Esophagus squamous epithelium (tissue), 5 donors: ENCODE data around the gene SLC22A1. TPM values are rescaled to one million over a fixed set of nuclear protein-coding genes. Genes with fewer than 3 reads are reported as not detected.
"Not testable (repeated sequence)": the region's sequence is repeated elsewhere in the genome, so short reads cannot be mapped to it uniquely, and the experiment has no call there.

ENCODE experiments used
- DNase-seq: peaks from one replicate; lab custom pipeline; 2025; lab: John Stamatoyannopoulos, UW
- H3K27ac ChIP-seq, 4 donors: fragments of 200-600 bp; sonication (generic); one replicate each; pipeline ENCODE4 v1.5.1; 2016 to 2019; ENCODE audit warnings: mild to moderate bottlenecking in 1 of 4
- H3K27me3 ChIP-seq, 4 donors: fragments of 200-600 bp; sonication (generic); 1 replicate in 3 of 4; 2 replicates in 1 of 4; pipeline versions ENCODE4 v1.5.1 to v1.6.0; 2017 to 2021; ENCODE audit warnings: antibody characterized with exemption in 1 of 4
- H3K36me3 ChIP-seq, 3 donors: fragments of 200-600 bp; sonication (generic); one replicate each; pipeline ENCODE4 v1.5.1; 2016 to 2019
- H3K4me1 ChIP-seq, 3 donors: fragments of 200-600 bp; sonication (generic); one replicate each; pipeline ENCODE4 v1.5.1; 2017 to 2019
- H3K4me3 ChIP-seq, 4 donors: fragments of 200-600 bp; sonication (generic); 1 replicate in 3 of 4; 2 replicates in 1 of 4; pipeline ENCODE4 v1.5.1; 2016 to 2019; ENCODE audit warnings: mild to moderate bottlenecking in 2 of 4, moderate library complexity in 1 of 4
- H3K9me3 ChIP-seq, 3 donors: fragments of 200-600 bp; sonication (generic); one replicate each; pipeline ENCODE4 v1.5.1; 2016 to 2019
- POLR2A ChIP-seq, 4 donors: fragments of 450-650 bp; IDR thresholded peaks; one replicate each; pipeline ENCODE4 v1.6.1; 2017; ENCODE audit warnings: antibody characterized with exemption in 4 of 4, mild to moderate bottlenecking in 4 of 4, moderate library complexity in 3 of 4
- WGBS, 2 donors: methylation state at CpG; one replicate each; pipeline ENCODE4 v1.1.5; 2018; 5-methylcytosine and 5-hydroxymethylcytosine counted together
- intact Hi-C: fragments of 100-400 bp; cut with DNase I; formaldehyde crosslinking; loops from one replicate; pipeline ENCODE4 v1.15.0; 2022
- total RNA-seq, 4 donors: library from RNA; depleted of rRNA; stranded (reverse); fragments of >200 nt; gene quantifications; one replicate each; pipeline ENCODE4 v1.1.0, GENCODE V29; 2016
- TF ChIP-seq, protein P1 (sequence below), 6 experiments: fragments of 450-650 bp in 4 of 6; fragments of 200-600 bp in 2 of 6; sonication (generic) in 2 of 6; IDR thresholded peaks; one replicate each; pipeline ENCODE4 v1.5.1; 2016 to 2019; ENCODE audit warnings: antibody characterized with exemption in 6 of 6, mild to moderate bottlenecking in 4 of 6, moderate library complexity in 4 of 6
- donor health status: DM: yes; HTN: yes; CAD: no.

The SLC22A1 gene
- total RNA-seq, 4 donors from 2014 or later: 0.35 to 0.53 (median 0.38) TPM; not detected in 1

GRCh38 chr6:160132297-160132637 is 10.7 kb downstream of the SLC22A1 start:
- WGBS, 2 donors: 67 to 88% methylated on average over 1 to 2 of the region's 4 CpGs
- no peaks in the 10 kb centered on the region for H3K9me3 ChIP-seq
- no peak for TF ChIP-seq POLR2A (IDR thresholded peaks at IDR 0.05)
- TF ChIP-seq, protein P1, sequence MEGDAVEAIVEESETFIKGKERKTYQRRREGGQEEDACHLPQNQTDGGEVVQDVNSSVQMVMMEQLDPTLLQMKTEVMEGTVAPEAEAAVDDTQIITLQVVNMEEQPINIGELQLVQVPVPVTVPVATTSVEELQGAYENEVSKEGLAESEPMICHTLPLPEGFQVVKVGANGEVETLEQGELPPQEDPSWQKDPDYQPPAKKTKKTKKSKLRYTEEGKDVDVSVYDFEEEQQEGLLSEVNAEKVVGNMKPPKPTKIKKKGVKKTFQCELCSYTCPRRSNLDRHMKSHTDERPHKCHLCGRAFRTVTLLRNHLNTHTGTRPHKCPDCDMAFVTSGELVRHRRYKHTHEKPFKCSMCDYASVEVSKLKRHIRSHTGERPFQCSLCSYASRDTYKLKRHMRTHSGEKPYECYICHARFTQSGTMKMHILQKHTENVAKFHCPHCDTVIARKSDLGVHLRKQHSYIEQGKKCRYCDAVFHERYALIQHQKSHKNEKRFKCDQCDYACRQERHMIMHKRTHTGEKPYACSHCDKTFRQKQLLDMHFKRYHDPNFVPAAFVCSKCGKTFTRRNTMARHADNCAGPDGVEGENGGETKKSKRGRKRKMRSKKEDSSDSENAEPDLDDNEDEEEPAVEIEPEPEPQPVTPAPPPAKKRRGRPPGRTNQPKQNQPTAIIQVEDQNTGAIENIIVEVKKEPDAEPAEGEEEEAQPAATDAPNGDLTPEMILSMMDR (IDR thresholded peaks at IDR 0.05): no peak
- no peaks in the 10 kb centered on the region for H3K4me1 ChIP-seq
- no peaks in the 10 kb centered on the region for H3K36me3 ChIP-seq
- intact Hi-C loops: no loop called here
- no peak for DNase-seq
- H3K4me3 ChIP-seq: no peak overlapping the region
- H3K27me3 ChIP-seq: no peaks in the 10 kb centered on the region
- H3K27ac ChIP-seq: no peak overlapping the region

GRCh38 chr6:160132776-160133338 is 11.2 kb downstream of the SLC22A1 start:
- H3K9me3 ChIP-seq: no peaks in the 10 kb centered on the region
- 73 to 74% methylated on average over 11 to 12 of the region's 12 CpGs for WGBS, 2 donors
- H3K4me3 ChIP-seq: no peak overlapping the region
- H3K27me3 ChIP-seq: no peaks in the 10 kb centered on the region
- H3K27ac ChIP-seq: no peak overlapping the region
- H3K4me1 ChIP-seq: no peaks in the 10 kb centered on the region
- TF ChIP-seq, protein P1 (IDR thresholded peaks at IDR 0.05): no peak
- no peak for TF ChIP-seq POLR2A (IDR thresholded peaks at IDR 0.05)
- H3K36me3 ChIP-seq: no peaks in the 10 kb centered on the region
- DNase-seq: no peak
- intact Hi-C loops: no loop called here

GRCh38 chr6:160133441-160134336 is 12.1 kb downstream of the SLC22A1 start:
- H3K27ac ChIP-seq: no peak overlapping the region
- no peak overlapping the region for H3K4me3 ChIP-seq
- no peaks in the 10 kb centered on the region for H3K36me3 ChIP-seq
- no peaks in the 10 kb centered on the region for H3K27me3 ChIP-seq
- intact Hi-C loops: no loop called here
- TF ChIP-seq POLR2A (IDR thresholded peaks at IDR 0.05): no peak
- TF ChIP-seq, protein P1 (IDR thresholded peaks at IDR 0.05): no peak
- 87 to 91% methylated on average over 23 to 37 of the region's 47 CpGs for WGBS, 2 donors
- peaks cover 0 to 5% (median 4%) of the 10 kb centered on the region in 3 donors for H3K4me1 ChIP-seq
- DNase-seq: no peak
- no peaks in the 10 kb centered on the region for H3K9me3 ChIP-seq

DNA sequence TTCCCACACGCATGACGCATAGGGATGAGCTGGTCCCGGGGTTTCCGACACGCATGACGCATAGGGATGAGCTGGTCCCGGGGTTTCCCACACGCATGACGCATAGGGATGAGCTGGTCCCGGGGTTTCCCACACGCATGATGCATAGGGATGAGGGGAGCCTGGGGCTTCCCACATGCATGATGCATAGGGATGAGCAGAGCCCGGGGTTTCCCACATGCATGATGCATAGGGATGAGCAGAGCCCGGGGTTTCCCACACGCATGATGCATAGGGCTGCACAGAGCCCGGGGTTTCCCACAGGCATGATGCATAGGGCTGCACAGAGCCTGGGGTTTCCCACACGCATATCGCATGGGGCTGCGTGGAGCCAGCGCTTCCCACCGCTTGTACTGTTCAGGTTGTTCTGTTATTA is 12.7 kb downstream of the SLC22A1 start:
- intact Hi-C loops, H3K36me3 ChIP-seq, H3K27me3 ChIP-seq, H3K27ac ChIP-seq, DNase-seq, H3K4me3 ChIP-seq, H3K4me1 ChIP-seq, H3K9me3 ChIP-seq: not testable (repeated sequence)
- WGBS, 2 donors: 89 to 91% methylated on average over 14 to 16 of the region's 20 CpGs

DNA sequence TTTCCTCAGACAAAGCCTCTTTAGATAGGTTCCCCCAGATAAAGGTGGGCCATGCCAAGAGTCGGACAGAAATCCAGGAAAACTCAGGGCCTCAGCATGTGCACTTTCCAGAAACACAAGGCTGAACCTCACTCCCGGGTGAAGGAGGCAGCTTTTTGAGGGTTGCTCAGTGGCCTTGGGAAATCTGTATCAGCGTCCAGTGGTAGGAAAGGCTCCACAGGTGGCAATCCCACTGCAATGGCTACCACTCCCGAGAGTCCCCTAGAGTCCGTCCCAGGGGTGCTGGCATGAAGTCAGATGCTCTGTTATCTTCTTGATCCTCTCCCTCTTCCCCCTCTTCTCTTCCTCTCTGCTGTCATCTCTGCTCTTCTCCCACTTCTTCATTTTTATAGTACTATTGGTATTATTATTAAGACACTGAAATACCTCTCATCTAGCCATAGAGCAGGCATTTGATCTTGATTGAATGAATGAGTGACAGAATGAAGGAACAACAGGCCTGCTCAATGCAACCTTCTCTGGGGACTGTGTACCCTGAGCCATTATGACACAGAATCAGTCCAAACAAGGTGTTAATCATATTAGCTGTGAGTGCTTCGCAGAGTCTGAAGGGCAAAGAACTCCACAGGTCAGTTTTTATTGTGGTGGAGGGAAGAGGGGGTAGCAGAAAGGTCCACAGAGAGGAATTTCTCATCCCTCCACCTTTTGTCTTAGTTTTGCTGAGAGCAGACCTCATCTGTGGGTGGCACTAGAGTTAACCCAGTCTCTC is 13.3 kb downstream of the SLC22A1 start:
- Histone ChIP-seq H3K9me3 (no peaks in the 10 kb centered on the region), H3K27me3 (no peaks in the 10 kb centered on the region), H3K36me3 (no peaks in the 10 kb centered on the region), H3K27ac (no peak overlapping the region), H3K4me1 (peaks cover 0 to 10% (median 5%) of the 10 kb centered on the region in 3 donors), H3K4me3 (no peak overlapping the region)
- no peak for TF ChIP-seq POLR2A (IDR thresholded peaks at IDR 0.05)
- TF ChIP-seq, protein P1 (IDR thresholded peaks at IDR 0.05): no peak
- WGBS, 2 donors: 89 to 91% methylated on average over 5 to 6 of the region's 6 CpGs
- intact Hi-C loops: loop anchor here (5.0 kb wide), 1 partner anchor 322 kb away; no protein-coding TSS in a partner anchor
- no peak for DNase-seq
